ENCODE data around the gene MBP. TPM values are rescaled to one million over a fixed set of nuclear protein-coding genes. Genes with fewer than 3 reads are reported as not detected.

MBP gene
- polyA plus RNA-seq, 1 donor from 2014 or later, result 3.3 TPM

GRCh38 chr18:77006305-77007175 lies 126.0 kb downstream of the MBP start:
- Histone ChIP-seq H3K4me2 (ENCODE audit: low read length) (no peak overlapping the region), H3K9me3 (ENCODE audit: low read length) (no peaks in the 10 kb centered on the region), H3K9me2 (ENCODE audit: insufficient read depth, low read length) (no peaks in the 10 kb centered on the region), H4K20me1 (ENCODE audit: insufficient read depth) (no peaks in the 10 kb centered on the region), H3K79me2 (replicated peaks; ENCODE audit: insufficient read depth, low read length) (no peaks in the 10 kb centered on the region), H2AFZ (ENCODE audit: low read depth, low read length) (no peak overlapping the region), H3F3A (ENCODE audit: insufficient read depth, low read length, poor library complexity, severe bottlenecking) (no peaks in the 10 kb centered on the region), H3K27ac (ENCODE audit: low read length) (no peak overlapping the region), H3K36me3 (ENCODE audit: insufficient read depth, low read length) (no peaks in the 10 kb centered on the region), H3K9ac (ENCODE audit: low read length) (no peak overlapping the region), H3K27me3 (ENCODE audit: insufficient read depth, low read depth, low read length) (no peaks in the 10 kb centered on the region), H3K4me3 (ENCODE audit: low read length) (no peak overlapping the region)
- no peak for TF ChIP-seq SMC3 (conservative IDR thresholded peaks at IDR 0.05; ENCODE audit: poor library complexity)
- no peak for TF ChIP-seq REST (IDR thresholded peaks at IDR 0.05; ENCODE audit: borderline replicate concordance)
- no peak for TF ChIP-seq MXI1 (conservative IDR thresholded peaks at IDR 0.05; ENCODE audit: poor library complexity, severe bottlenecking)
- no peak for TF ChIP-seq TAF1 (IDR thresholded peaks at IDR 0.05; ENCODE audit: low read depth)
- no peak for TF ChIP-seq EP300 (conservative IDR thresholded peaks at IDR 0.05; ENCODE audit: poor library complexity, severe bottlenecking)
- TF ChIP-seq EZH2 (IDR thresholded peaks at IDR 0.05; ENCODE audit: borderline replicate concordance, insufficient read depth, low read length, poor library complexity, severe bottlenecking), result no peak
- no peak for TF ChIP-seq RAD21 (conservative IDR thresholded peaks at IDR 0.05)
- TF ChIP-seq POLR2AphosphoS5 (IDR thresholded peaks at IDR 0.05), result no peak
- no peak for TF ChIP-seq CTCF (IDR thresholded peaks at IDR 0.05; ENCODE audit: poor library complexity, severe bottlenecking)

GRCh38 chr18:77005651-77006195 lies 126.9 kb downstream of the MBP start:
- H3K27ac ChIP-seq (ENCODE audit: low read length), result no peak overlapping the region
- no peaks in the 10 kb centered on the region for H3K9me2 ChIP-seq (ENCODE audit: insufficient read depth, low read length)
- no peaks in the 10 kb centered on the region for H4K20me1 ChIP-seq (ENCODE audit: insufficient read depth)
- no peaks in the 10 kb centered on the region for H3K27me3 ChIP-seq (ENCODE audit: insufficient read depth, low read depth, low read length)
- no peaks in the 10 kb centered on the region for H3F3A ChIP-seq (ENCODE audit: insufficient read depth, low read length, poor library complexity, severe bottlenecking)
- H3K9ac ChIP-seq (ENCODE audit: low read length), result no peak overlapping the region
- no peaks in the 10 kb centered on the region for H3K36me3 ChIP-seq (ENCODE audit: insufficient read depth, low read length)
- TF ChIP-seq CTCF (IDR thresholded peaks at IDR 0.05; ENCODE audit: poor library complexity, severe bottlenecking), result no peak
- no peak for TF ChIP-seq MXI1 (conservative IDR thresholded peaks at IDR 0.05; ENCODE audit: poor library complexity, severe bottlenecking)
- no peak for TF ChIP-seq TAF1 (IDR thresholded peaks at IDR 0.05; ENCODE audit: low read depth)
- TF ChIP-seq POLR2AphosphoS5 (IDR thresholded peaks at IDR 0.05), result no peak
- no peak for TF ChIP-seq EZH2 (IDR thresholded peaks at IDR 0.05; ENCODE audit: borderline replicate concordance, insufficient read depth, low read length, poor library complexity, severe bottlenecking)
- TF ChIP-seq REST (IDR thresholded peaks at IDR 0.05; ENCODE audit: borderline replicate concordance), result no peak
- TF ChIP-seq RAD21 (conservative IDR thresholded peaks at IDR 0.05), result no peak
- TF ChIP-seq SMC3 (conservative IDR thresholded peaks at IDR 0.05; ENCODE audit: poor library complexity), result no peak
- no peak for TF ChIP-seq EP300 (conservative IDR thresholded peaks at IDR 0.05; ENCODE audit: poor library complexity, severe bottlenecking)
- H3K4me3 ChIP-seq (ENCODE audit: low read length), result no peak overlapping the region
- no peaks in the 10 kb centered on the region for H3K79me2 ChIP-seq (replicated peaks; ENCODE audit: insufficient read depth, low read length)
- no peak overlapping the region for H2AFZ ChIP-seq (ENCODE audit: low read depth, low read length)
- H3K9me3 ChIP-seq (ENCODE audit: low read length), result no peaks in the 10 kb centered on the region
- H3K4me2 ChIP-seq (ENCODE audit: low read length), result no peak overlapping the region

Data from neural cell (in vitro differentiated cells).